IMR-90 (cell line): ENCODE measurements around the gene CDH12. TPM values are rescaled to one million over a fixed set of nuclear protein-coding genes. Genes with fewer than 3 reads are reported as not detected.

Experiments
- ATAC-seq: fragments of 200-7000 bp; cut with Tn5 transposase; 2 replicates; pipeline ENCODE4 v1.9.1; 2020; ENCODE audit warnings: low read depth, mild to moderate bottlenecking, moderate library complexity
- BruUV-seq: library from RNA; stranded (reverse); fragments of 400-500 nt; replicated peaks from 2 replicates; lab custom pipeline; 2021; lab: Mats Ljungman, UMichigan
- CTCF ChIA-PET: fragments of 300-600 bp; formaldehyde crosslinking; extraction: SDS; loops from one replicate; lab custom pipeline; 2021; ENCODE audit warnings: antibody characterized with exemption; lab: Yijun Ruan, JAX
- POLR2A ChIA-PET: fragments of 300-600 bp; sonication (Branson Sonifier 250); formaldehyde crosslinking; loops from one replicate; lab custom pipeline; 2022; ENCODE audit warnings: antibody characterized with exemption; ENCODE audit not compliant: unreplicated experiment; lab: Charles Lee
- DNase-seq: peaks from one replicate; pipeline ENCODE4 v3.0.0; 2013
- H2AFZ ChIP-seq: replicated peaks from 2 replicates; pipeline ENCODE3; 2013; ENCODE audit warnings: low read length, mild to moderate bottlenecking; ENCODE audit not compliant: poor library complexity
- H2AK5ac ChIP-seq: 2 replicates; pipeline ENCODE4 v1.6.1; 2013; ENCODE audit warnings: low read depth, low read length, inconsistent platforms
- H2AK9ac ChIP-seq: replicated peaks from 2 replicates; pipeline ENCODE3; 2013; ENCODE audit warnings: mild to moderate bottlenecking, low read depth, low read length, moderate library complexity; ENCODE audit not compliant: poor library complexity
- H2BK120ac ChIP-seq: 2 replicates; pipeline ENCODE4 v1.6.1; 2013; ENCODE audit warnings: low read depth, low read length, inconsistent platforms
- H2BK15ac ChIP-seq: 3 replicates; pipeline ENCODE4 v1.6.1; 2013; ENCODE audit warnings: low read depth, low read length, inconsistent platforms
- H2BK20ac ChIP-seq: 2 replicates; pipeline ENCODE4 v1.6.1; 2013; ENCODE audit warnings: low read depth, mild to moderate bottlenecking, inconsistent platforms, low read length, moderate library complexity
- H2BK5ac ChIP-seq: 2 replicates; pipeline ENCODE4 v1.6.1; 2013; ENCODE audit warnings: mild to moderate bottlenecking, low read depth, low read length, inconsistent platforms; ENCODE audit not compliant: poor library complexity, severe bottlenecking
- H3K14ac ChIP-seq: replicated peaks from 2 replicates; pipeline ENCODE4 v1.6.1; 2013; ENCODE audit warnings: low read depth, low read length, inconsistent platforms
- H3K18ac ChIP-seq: 2 replicates; pipeline ENCODE4 v1.6.1; 2013; ENCODE audit warnings: low read depth, low read length, control low read depth
- H3K23ac ChIP-seq: 2 replicates; pipeline ENCODE4 v1.6.1; 2013; ENCODE audit warnings: low read depth, low read length, inconsistent platforms
- H3K27ac ChIP-seq: 2 replicates; pipeline ENCODE4 v1.5.1; 2013; ENCODE audit warnings: mild to moderate bottlenecking, control low read depth, low read length; ENCODE audit not compliant: insufficient read depth
- H3K27me3 ChIP-seq: 2 replicates; pipeline ENCODE4 v1.6.1; 2013; ENCODE audit warnings: low read length; ENCODE audit not compliant: control insufficient read depth, insufficient read depth
- H3K36me3 ChIP-seq: 2 replicates; pipeline ENCODE4 v1.6.1; 2013; ENCODE audit warnings: low read length, mixed read lengths; ENCODE audit not compliant: control insufficient read depth, insufficient read depth
- H3K4ac ChIP-seq: 2 replicates; pipeline ENCODE4 v1.6.1; 2013; ENCODE audit warnings: low read depth, low read length, inconsistent platforms
- H3K4me1 ChIP-seq: 2 replicates; pipeline ENCODE4 v1.6.1; 2013; ENCODE audit warnings: low read length, mixed read lengths; ENCODE audit not compliant: control insufficient read depth, insufficient read depth
- H3K4me2 ChIP-seq: 2 replicates; pipeline ENCODE4 v1.6.1; 2013; ENCODE audit warnings: low read depth, mild to moderate bottlenecking, control low read depth, low read length, moderate library complexity
- H3K4me3 ChIP-seq: 2 replicates; pipeline ENCODE4 v1.5.1; 2013; ENCODE audit warnings: low read depth, mild to moderate bottlenecking, control low read depth, low read length, moderate library complexity; ENCODE audit not compliant: insufficient read depth
- H3K56ac ChIP-seq: 2 replicates; pipeline ENCODE4 v1.6.1; 2013; ENCODE audit warnings: low read length, inconsistent platforms; ENCODE audit not compliant: insufficient read depth; ENCODE audit errors: extremely low read depth
- H3K79me1 ChIP-seq, 2 experiments: 2 replicates each; pipeline ENCODE4 v1.6.1; 2013; ENCODE audit warnings: low read length in 2 of 2, inconsistent platforms in 1 of 2, low read depth in 1 of 2
- H3K9ac ChIP-seq: 2 replicates; pipeline ENCODE4 v1.6.1; 2013; ENCODE audit warnings: low read depth, low read length, control low read depth
- H3K9me1 ChIP-seq: 2 replicates; pipeline ENCODE4 v1.6.1; 2013; ENCODE audit warnings: low read length, inconsistent platforms; ENCODE audit not compliant: insufficient read depth
- H3K9me3 ChIP-seq: 2 replicates; pipeline ENCODE4 v1.6.1; 2013; ENCODE audit warnings: low read length; ENCODE audit not compliant: control insufficient read depth, insufficient read depth
- H4K20me1 ChIP-seq: 2 replicates; pipeline ENCODE4 v1.6.1; 2013; ENCODE audit warnings: low read length, inconsistent platforms; ENCODE audit not compliant: insufficient read depth
- H4K5ac ChIP-seq: 2 replicates; pipeline ENCODE4 v1.6.1; 2013; ENCODE audit warnings: mild to moderate bottlenecking, low read depth, low read length, control low read depth
- H4K8ac ChIP-seq, 2 experiments: 2 replicates each; pipeline ENCODE4 v1.6.1; 2013; ENCODE audit warnings: low read depth in 2 of 2, low read length in 2 of 2, control low read depth in 1 of 2, inconsistent platforms in 1 of 2
- H4K91ac ChIP-seq: 2 replicates; pipeline ENCODE4 v1.6.1; 2013; ENCODE audit warnings: low read depth, low read length, inconsistent platforms; ENCODE audit not compliant: insufficient read depth
- BHLHE40 ChIP-seq: fragments of 150-350 bp; IDR thresholded peaks from 2 replicates; pipeline ENCODE4 v1.6.1; 2016; ENCODE audit warnings: mild to moderate bottlenecking, low read depth, low read length
- CEBPB ChIP-seq: IDR thresholded peaks from 2 replicates; pipeline ENCODE4 v1.6.1; 2012; ENCODE audit warnings: low read depth, low read length, improper control_type of control experiment
- CHD1 ChIP-seq: IDR thresholded peaks from 2 replicates; pipeline ENCODE4 v1.6.1; 2012; ENCODE audit warnings: low read depth, low read length, improper control_type of control experiment
- MAFK ChIP-seq: IDR thresholded peaks from 2 replicates; pipeline ENCODE4 v1.6.1; 2012; ENCODE audit warnings: low read depth, low read length, improper control_type of control experiment
- RAD21 ChIP-seq: IDR thresholded peaks from 2 replicates; pipeline ENCODE4 v1.6.1; 2012; ENCODE audit warnings: low read length, improper control_type of control experiment
- RCOR1 ChIP-seq: IDR thresholded peaks from 2 replicates; pipeline ENCODE4 v1.6.1; 2012; ENCODE audit warnings: mild to moderate bottlenecking, low read length, improper control_type of control experiment; ENCODE audit not compliant: insufficient replicate concordance
- SMC3 ChIP-seq: fragments of 150-350 bp; IDR thresholded peaks from 2 replicates; pipeline ENCODE4 v1.6.1; 2016; ENCODE audit warnings: low read depth, mild to moderate bottlenecking, antibody characterized with exemption, low read length, moderate library complexity
- USF2 ChIP-seq: fragments of 150-350 bp; IDR thresholded peaks from 2 replicates; pipeline ENCODE4 v1.6.1; 2017; ENCODE audit warnings: mild to moderate bottlenecking, antibody characterized with exemption, low read length, low read depth
- WGBS, 2 experiments: methylation state at CpG; one replicate each; pipeline versions ENCODE4 v1.1.5 to v1.1.7; 2013; ENCODE audit warnings: missing lambda C conversion rate in 2 of 2; ENCODE audit not compliant: insufficient read length in 1 of 2; ENCODE audit errors: extremely low coverage in 2 of 2; 5-methylcytosine and 5-hydroxymethylcytosine counted together
- dilution Hi-C: fragments of 300-500 bp; cut with HindIII; formaldehyde crosslinking; loops from one replicate; pipeline ENCODE4 v1.14.3; 2018; ENCODE audit warnings: low sequenced_read_pairs; ENCODE audit not compliant: unreplicated experiment
- in situ Hi-C: fragments of 300-500 bp; cut with MboI; formaldehyde crosslinking; loops from 3 replicates; pipeline ENCODE4 v1.14.3; 2019; ENCODE audit warnings: low sequenced_read_pairs, inconsistent platforms, mixed read lengths
- intact Hi-C: fragments of 100-400 bp; cut with micrococcal nuclease; formaldehyde crosslinking; loops from 2 replicates; pipeline ENCODE4 v1.10.0; 2022
- polyA plus RNA-seq, 3 experiments: library from polyadenylated mRNA; depleted of rRNA; stranded (reverse); fragments of >200 nt; gene quantifications; 2 replicates each; pipeline ENCODE4 v1.2.3, GENCODE V29; 2012; ENCODE audit warnings: low replicate concordance in 1 of 3
- total RNA-seq: library from RNA; depleted of rRNA; stranded (reverse); fragments of >200 nt; gene quantifications from 2 replicates; pipeline ENCODE4 v1.2.3, GENCODE V29; 2012
- TF ChIP-seq, protein P1 (sequence below): fragments of 150-350 bp; IDR thresholded peaks from 2 replicates; pipeline ENCODE4 v1.6.1; 2016; ENCODE audit warnings: low read depth, mild to moderate bottlenecking, low read length, moderate library complexity, borderline replicate concordance

Gene CDH12
- total and polyA plus RNA-seq, 2 of the 4 experiments (the other 2 are of a cell fraction) = not detected

DNA sequence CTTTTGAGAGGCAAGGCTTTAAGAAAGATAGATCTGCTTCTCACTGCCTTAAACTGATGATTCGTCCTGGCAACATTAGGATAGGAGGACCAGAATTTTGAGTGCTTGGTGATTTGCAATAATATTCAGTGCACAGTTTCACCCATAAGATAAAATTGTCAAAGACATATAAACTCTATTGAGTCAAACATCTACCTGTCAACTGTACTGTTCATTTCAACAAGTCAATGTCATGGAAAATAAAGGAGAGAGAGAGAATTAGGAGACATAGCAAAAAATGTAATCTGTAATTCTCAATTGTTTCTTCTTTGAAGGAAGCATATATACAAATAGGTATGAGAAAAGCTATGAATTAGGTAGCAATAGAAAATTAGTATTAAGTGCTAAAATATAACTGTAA is 237.2 kb downstream of the CDH12 start:
- Histone ChIP-seq H3K27me3 (no peaks in the 10 kb centered on the region), H3K4me3 (no peak overlapping the region), H2BK20ac (no peak overlapping the region), H2AK9ac (no peak overlapping the region), H3K4me1 (no peaks in the 10 kb centered on the region), H4K91ac (no peak overlapping the region), H3K18ac (no peak overlapping the region), H3K4me2 (no peak overlapping the region), H2BK120ac (no peak overlapping the region), H4K5ac (no peak overlapping the region), H3K9ac (no peak overlapping the region), H3K56ac (no peak overlapping the region), H3K4ac (no peak overlapping the region), H3K9me3 (no peaks in the 10 kb centered on the region), H3K36me3 (no peaks in the 10 kb centered on the region), H3K14ac (no peak overlapping the region), H2AFZ (no peak overlapping the region), H2BK15ac (no peak overlapping the region), H3K79me1 (no peaks in the 10 kb centered on the region), H4K20me1 (no peaks in the 10 kb centered on the region), H2AK5ac (no peak overlapping the region), H3K27ac (no peak overlapping the region), H3K9me1 (no peaks in the 10 kb centered on the region), H4K8ac (no peak overlapping the region), H3K23ac (no peak overlapping the region), H2BK5ac (no peak overlapping the region)
- in situ Hi-C loops (no loop called here), dilution Hi-C loops (no loop called here), intact Hi-C loops (no loop called here)
- ATAC-seq (no peak), DNase-seq (no peak)
- no CpG with 5 or more reads among the region's 1 CpG for WGBS, 2 experiments
- POLR2A ChIA-PET = no interaction called here
- TF ChIP-seq BHLHE40 = no peak
- TF ChIP-seq, protein P1, sequence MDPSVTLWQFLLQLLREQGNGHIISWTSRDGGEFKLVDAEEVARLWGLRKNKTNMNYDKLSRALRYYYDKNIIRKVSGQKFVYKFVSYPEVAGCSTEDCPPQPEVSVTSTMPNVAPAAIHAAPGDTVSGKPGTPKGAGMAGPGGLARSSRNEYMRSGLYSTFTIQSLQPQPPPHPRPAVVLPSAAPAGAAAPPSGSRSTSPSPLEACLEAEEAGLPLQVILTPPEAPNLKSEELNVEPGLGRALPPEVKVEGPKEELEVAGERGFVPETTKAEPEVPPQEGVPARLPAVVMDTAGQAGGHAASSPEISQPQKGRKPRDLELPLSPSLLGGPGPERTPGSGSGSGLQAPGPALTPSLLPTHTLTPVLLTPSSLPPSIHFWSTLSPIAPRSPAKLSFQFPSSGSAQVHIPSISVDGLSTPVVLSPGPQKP = no peak
- TF ChIP-seq CEBPB = no peak
- no peak for TF ChIP-seq USF2
- no peak for TF ChIP-seq SMC3
- no peak for TF ChIP-seq CHD1
- no peak for TF ChIP-seq RAD21
- no peak for TF ChIP-seq RCOR1
- no peak for TF ChIP-seq MAFK
- no TSS peak for BruUV-seq
- CTCF ChIA-PET = no interaction called here
